NCI-H345 (cell line): ENCODE data around the gene ZFYVE19.
A peak's percentile ranks its signal among the peaks of the same experiment; 100 is the strongest.

ENCODE experiments used
- DNase-seq: peaks from one replicate; lab custom pipeline; 2025; lab: John Stamatoyannopoulos, UW

The ZFYVE19 gene

GRCh38 chr15:40807028-40807887 lies at the start of gene ZFYVE19, which contains the start of gene DNAJC17:
ZFYVE19 (plus strand) TSS chr15:40807089; CDS start chr15:40807590, 501 bp downstream.
DNAJC17 (minus strand) TSS chr15:40807473; CDS start chr15:40807446, 27 bp downstream.
- DNase-seq: peak; percentile 97

GRCh38 chr15:40759961-40760360 lies 46.9 kb upstream of the ZFYVE19 start:
- no peak for DNase-seq

- peak; percentile 54 for DNase-seq
Measured at GRCh38 chr15:40762919-40763800, 43.7 kb upstream of the ZFYVE19 start.

- DNase-seq: no peak
Measured at GRCh38 chr15:40763801-40764628, 42.9 kb upstream of the ZFYVE19 start, which contains the start of gene GCHFR. GCHFR (plus strand) TSS chr15:40764068; CDS start chr15:40764181, 113 bp downstream.

- DNase-seq: no peak
Measured at GRCh38 chr15:40764629-40765103, 42.2 kb upstream of the ZFYVE19 start.

GRCh38 chr15:40766194-40766815 lies 40.6 kb upstream of the ZFYVE19 start:
- no peak for DNase-seq

GRCh38 chr15:40766906-40767837 lies 39.7 kb upstream of the ZFYVE19 start:
- no peak for DNase-seq

- DNase-seq: no peak
Measured at GRCh38 chr15:40767838-40768500, 38.9 kb upstream of the ZFYVE19 start.

GRCh38 chr15:40768521-40769273 lies 38.2 kb upstream of the ZFYVE19 start:
- no peak for DNase-seq

- peak; percentile 85 for DNase-seq
Measured at GRCh38 chr15:40769274-40770146, 37.4 kb upstream of the ZFYVE19 start, which contains the start of gene C15orf62. C15orf62 (plus strand) TSS chr15:40769980; CDS start chr15:40770496, 516 bp downstream.

- DNase-seq: peak; percentile 18
Measured at GRCh38 chr15:40770147-40770721, 36.7 kb upstream of the ZFYVE19 start.

- DNase-seq: no peak
Measured at GRCh38 chr15:40771242-40771641, 35.6 kb upstream of the ZFYVE19 start.

- no peak for DNase-seq
Measured at GRCh38 chr15:40772014-40772413, 34.9 kb upstream of the ZFYVE19 start.

GRCh38 chr15:40773496-40773895 lies 33.4 kb upstream of the ZFYVE19 start:
- DNase-seq: no peak

- no peak for DNase-seq
Measured at GRCh38 chr15:40773902-40774301, 33.0 kb upstream of the ZFYVE19 start.

GRCh38 chr15:40775007-40775406 lies 31.9 kb upstream of the ZFYVE19 start:
- DNase-seq: no peak
